NCI-H526 treated with DMSO at 0.1 percent for 48 hours (cell line): ENCODE measurements around the gene FADS2.

Source experiments
- DNase-seq: peaks from one replicate; lab custom pipeline; 2025; lab: John Stamatoyannopoulos, UW

The FADS2 gene

DNA sequence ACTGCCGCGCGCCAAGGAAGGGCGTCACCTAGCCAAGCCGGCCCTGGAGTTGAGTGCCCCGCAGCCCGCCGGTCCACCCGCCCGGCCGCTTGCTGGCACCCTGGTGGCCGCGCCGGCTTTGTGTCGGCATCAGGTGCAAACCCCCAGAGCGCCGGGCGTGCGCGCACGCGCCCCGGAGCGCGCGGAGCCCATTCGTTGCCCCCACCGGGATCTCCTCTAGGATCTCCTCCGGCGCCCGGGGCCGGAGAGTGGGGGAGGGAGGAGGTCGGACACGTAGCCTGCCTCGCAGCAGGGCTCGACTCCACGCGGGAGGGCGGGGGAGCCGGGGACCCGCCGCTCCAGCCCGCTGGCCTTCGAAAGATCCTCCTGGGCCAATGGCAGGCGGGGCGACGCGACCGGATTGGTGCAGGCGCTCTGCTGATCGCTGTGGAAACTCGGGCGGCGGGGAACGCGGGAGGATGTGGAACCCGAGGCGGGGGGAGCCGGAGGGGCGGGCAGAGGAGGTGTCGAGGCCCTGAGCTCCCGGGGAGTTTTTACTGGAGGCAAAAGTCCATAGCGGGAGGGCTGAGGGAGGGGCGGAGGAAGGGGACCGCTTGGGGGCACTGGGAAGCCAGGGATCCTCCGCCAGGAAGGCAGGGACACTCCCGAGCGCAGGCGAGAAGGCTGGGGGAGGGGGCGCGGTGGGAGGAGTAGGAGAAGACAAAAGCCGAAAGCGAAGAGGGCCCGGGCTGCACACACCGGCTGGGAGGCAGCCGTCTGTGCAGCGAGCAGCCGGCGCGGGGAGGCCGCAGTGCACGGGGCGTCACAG is at the start of gene FADS2:
Gene FADS2, plus strand, starts transcription at position 730 of the 808 bp plus-strand sequence. CDS start 91 bp downstream, outside the sequence.
- DNase-seq: peak; percentile 95

DNA sequence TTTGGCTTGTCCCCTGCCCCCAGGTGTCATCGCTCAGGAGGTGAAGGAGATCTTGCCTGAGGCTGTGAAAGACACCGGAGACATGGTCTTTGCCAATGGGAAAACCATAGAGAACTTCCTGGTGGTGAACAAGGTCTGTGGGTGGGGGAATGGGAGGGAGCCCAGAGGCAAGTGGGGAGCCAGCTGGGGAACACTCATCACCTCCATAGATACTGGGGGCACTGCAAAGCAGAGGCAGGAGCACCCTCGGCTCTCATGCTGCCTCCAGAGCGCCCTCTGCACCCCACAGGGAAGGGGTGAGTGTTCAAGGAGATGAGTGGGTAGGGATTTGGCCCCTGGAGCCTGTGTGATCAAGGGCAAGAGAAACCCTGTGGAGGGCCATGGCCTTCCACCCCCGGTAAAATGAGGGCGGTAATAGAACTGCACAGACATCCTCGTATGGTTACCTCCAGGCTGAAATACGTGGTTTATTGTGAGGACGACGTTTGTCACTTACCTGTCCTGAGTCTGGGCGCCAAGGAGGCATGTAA is 49.7 kb upstream of the FADS2 start:
- no peak for DNase-seq

DNA sequence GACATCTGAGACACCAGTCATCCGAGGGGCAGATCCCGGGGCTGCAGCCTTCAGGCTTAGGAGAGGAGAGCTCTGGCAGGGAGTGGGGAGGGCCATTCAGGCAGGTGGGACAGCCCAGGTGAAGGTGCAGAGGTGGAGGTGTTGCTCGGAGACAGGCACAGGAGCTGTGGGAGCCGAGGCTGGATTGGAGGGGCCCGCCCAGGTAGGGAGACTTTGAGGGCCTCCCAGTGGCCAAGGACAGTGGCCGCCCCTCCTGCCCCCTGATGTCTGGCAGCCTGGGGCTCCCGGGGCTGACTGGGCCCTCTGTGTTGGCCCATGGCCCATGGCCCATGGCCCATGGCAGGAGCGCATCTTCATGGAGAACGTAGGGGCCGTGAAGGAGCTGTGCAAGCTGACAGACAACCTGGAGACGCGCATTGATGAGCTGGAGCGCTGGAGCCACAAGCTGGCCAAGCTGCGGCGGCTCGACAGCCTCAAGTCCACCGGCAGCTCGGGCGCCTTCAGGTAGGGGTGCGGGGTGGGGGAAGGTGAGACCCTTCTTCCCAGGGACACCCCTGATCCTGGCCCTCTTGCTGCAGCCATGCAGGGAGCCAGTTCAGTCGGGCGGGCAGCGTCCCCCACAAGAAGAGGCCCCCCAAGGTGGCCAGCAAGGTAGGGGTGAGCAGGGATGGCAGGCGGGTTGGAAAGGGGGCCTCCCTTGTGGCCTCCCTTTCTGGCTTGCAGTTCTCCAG is 49.0 kb upstream of the FADS2 start:
- no peak for DNase-seq

DNA sequence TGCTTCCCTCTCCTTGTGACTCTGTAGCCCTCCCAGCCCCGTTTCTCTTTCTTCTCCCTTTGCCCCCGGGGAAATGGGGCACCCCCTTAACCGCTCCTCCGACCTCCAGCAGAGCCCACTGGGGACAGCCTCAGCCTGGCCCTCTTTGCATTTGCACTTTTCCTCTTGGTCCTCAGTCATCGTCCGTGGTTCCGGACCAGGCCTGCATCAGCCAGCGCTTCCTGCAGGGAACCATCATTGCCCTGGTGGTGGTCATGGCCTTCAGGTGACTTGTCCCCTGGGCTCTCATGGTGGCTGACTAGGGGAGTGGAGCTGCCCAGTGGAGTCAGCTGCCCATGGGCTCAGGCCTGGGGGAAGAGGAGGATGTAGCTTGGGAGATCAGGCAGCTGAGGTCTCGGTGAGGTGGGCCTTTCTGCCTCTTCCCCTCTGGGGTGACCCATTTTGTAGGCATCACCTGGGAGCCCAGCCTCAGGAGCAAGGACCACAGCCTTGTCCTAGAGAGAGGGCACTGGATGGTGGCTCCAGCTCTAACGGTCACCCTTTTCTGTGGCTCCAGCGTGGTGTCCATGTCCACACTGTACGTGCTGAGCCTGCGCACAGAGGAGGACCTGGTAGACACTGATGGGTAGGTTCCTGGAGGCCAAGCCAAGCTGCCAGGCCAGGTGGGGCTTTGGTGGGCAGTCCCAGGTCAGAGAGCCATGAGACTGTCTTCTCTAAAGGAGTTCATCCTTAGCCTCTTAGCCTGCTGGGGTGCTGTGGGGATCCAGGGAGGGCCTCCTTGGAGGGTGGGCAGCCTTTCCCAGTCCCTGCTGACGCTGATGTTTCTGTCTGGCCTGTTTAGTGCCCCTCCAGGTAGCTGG is 48.2 kb upstream of the FADS2 start:
- no peak for DNase-seq

DNA sequence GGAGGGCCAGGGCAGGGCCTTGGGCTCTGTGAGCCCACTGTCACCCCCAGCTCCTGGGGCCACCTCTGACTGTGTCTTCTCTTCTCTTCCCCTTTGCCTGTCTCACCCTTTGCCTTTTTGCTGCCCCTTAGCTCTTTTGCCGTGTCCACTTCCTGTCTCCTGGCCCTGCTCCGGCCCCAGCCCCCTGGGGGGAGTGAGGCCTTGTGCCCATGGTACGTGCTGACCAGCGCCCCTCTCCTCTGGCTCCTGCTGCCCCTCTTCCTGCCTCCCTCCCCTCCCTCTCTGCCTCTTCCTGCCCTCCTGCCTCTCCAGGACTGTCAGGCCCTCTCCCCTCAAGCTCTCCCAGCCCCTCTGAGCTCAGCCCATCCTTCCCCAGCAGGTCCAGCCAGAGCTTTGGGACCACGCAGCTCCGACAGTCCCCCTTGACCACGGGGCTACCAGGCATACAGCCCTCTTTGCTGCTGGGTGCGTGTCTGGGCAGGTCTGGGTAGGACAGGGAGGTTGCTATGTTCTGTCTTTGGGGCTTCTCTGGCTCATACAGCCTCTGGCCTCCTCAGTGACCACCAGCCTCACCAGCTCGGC is 47.4 kb upstream of the FADS2 start:
- no peak for DNase-seq

DNA sequence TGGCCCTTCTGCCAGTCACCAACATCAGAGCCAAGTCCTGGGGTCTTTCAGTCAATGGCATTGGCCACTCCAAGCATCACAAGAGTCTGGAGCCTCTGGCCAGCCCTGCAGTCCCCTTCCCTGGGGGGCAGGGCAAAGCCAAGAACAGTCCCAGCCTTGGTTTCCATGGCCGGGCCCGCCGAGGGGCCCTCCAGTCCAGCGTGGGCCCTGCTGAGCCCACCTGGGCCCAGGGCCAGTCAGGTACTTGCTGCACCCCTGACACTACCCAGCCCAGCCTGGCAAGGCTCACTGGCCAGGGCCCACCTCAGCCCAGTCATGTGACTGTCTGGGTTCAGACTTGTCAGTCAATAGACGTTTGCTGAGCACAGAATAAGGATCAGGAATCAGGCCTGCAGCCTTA is 46.5 kb upstream of the FADS2 start:
- no peak for DNase-seq

DNA sequence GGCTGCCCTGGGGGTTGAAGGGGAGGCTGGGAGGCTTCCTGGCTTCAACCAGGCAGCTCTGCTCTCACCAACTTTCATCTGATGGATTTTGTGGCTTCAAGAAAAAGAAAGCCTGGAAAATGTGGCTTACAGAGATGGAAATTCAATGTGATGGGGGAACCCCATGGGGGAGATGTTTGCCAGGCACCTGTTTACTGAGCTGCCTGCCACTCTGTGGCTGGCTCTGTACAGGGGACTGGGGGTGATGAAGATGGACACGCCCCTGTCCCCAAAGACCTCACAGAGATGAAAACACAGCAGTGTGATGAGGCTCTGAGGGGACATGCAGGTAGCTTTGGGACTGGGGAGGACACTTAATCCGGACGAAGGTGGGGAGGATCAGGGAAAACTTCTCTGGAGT is 45.8 kb upstream of the FADS2 start:
- no peak for DNase-seq

DNA sequence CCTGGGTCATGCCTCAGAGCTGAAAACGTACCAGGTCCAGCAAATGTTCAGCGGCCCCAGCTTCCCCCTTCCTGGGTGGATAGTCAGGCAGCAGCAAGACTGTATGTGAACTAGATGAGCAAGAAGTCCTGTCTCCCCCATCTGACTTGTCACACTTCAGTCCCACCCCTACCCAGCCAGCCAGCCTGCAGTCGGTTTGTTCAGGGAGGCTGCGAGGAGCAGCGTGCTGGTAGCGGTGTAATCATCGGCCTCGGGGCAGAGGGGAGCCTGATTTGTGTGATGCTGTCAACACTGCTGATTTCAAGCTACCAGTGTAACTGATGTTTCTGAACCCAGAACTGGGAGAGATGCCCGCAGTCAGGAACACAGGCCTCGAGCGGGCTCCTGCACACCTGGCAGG is 45.3 kb upstream of the FADS2 start:
- DNase-seq: no peak

DNA sequence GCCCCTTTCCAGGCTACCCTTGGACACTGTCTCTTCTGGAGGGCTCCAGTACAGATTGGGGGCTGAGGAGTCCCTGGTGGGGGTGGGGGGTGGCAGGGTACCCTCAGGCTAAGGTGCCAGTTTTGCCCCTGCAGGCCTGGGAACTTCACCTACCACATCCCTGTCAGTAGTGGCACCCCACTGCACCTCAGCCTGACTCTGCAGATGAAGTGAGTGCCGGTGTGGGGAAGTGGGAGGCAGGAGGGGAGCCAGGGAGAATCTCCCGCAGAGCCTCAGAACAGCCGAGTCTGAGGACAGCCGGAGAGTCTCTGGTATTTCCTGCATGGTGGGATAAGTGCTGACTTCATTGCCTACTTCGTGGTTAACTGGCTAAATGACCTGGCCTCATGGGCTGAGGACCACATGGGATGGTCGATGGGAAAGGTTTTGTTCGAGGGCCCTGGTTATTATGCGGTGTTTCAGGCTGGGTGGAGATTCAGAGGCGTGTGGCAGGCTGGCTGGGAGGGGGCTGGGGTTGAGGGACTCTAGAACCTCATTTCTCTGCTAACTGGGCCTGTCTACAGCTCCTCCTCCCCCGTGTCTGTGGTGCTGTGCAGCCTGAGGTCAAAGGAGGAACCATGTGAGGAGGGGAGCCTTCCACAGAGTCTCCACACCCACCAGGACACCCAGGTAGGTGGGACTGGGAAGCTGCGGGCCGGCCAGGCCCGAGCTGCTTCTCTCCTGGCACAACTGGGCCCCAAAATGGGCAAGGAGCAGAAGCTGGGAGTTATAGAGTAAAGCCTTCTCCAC is 44.2 kb upstream of the FADS2 start:
- no peak for DNase-seq

DNA sequence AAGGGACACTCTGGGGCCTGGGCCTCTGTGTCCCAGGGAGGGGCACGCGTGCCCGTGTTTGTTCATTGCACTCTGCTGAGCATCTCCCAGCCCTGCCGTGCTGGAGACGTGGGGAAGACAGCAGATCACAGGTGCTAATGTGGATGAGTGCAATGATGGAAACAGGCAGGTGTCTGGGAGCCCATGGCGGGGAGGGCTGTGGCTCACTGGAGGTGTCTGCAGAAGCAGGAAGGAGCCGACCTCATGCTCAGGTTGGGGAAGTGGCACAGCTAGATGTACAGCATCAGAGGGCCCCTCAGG is 43.6 kb upstream of the FADS2 start:
- no peak for DNase-seq

DNA sequence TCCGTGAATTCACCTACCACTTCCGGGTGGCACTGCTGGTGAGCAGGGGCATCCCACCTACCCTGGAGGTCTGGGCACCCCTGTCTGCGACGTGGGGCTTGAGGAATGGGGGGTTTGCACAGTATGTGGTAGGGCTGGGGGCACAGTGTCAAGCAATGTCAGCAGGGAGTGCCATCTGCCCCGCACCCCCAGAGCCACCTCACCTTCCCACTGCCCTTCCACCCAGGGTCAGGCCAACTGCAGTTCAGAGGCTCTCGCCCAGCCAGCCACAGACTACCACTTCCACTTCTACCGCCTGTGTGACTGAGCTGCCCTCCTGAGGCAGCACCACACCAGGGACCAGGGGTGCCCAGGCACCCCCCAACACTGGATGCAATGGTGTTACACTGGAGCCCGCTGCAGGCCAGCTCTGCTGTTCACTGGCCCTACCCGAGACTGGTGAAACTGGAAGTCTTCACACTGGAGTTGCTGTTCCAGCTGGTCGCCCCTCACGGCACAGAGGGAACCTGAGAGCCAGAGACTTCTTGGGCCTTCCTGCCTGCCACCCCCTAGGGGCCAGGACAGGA is 42.2 kb upstream of the FADS2 start:
- no peak for DNase-seq

DNA sequence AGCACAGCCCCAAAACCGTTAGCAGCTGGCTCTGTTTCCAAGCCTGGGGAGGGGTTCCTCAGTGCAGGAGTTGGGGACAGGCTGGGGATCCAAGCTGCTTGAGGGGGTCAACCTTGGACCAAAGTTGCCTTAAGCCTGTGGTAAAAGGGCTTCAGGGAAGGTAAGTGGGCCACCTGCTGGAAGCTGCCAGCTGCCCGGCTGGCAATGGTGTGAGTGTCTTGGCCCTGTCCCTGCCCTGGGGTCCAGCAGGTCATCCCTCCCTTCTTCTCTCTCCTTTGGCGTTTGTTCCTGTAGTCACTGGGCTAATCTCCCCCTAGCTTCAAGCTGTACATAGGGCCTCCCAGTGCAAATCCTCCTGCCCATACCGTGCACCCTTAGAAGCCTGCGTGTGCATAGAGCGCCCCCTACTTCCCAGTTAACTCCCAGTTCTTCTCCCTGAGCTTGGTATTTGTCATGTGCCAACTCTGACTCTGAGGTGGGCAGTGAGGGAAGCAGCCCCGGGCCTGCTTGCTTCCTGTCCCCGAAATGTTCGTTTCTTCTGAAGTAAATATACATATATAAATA is 40.1 kb upstream of the FADS2 start:
- peak; percentile 41 for DNase-seq

DNA sequence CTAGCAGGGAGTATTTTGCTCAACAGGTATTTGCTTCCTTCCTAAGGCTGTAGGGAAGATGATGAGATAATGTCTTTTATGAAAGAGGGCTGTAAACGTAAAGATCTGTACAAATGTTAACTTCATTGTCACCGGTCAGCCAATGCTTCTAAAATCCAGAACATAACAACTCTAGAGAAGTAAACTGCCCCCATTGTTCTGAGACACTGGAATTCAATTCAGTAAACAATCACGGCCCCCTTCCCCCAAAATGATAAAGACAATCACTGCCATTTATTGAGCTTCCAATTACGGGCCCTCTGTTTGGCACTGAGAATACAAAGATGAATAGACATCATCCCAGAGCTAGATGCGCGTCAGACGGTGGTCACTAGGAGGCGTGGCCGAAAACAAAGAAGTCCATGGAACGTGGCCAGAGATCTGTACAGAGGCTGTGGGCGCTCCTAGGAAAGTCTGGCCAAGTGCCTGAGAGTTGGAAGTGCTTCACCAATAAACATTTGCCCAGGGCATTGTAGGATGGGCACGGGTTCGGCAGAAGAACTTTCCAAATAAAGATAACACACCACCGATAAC is 36.3 kb upstream of the FADS2 start:
- peak; percentile 31 for DNase-seq

DNA sequence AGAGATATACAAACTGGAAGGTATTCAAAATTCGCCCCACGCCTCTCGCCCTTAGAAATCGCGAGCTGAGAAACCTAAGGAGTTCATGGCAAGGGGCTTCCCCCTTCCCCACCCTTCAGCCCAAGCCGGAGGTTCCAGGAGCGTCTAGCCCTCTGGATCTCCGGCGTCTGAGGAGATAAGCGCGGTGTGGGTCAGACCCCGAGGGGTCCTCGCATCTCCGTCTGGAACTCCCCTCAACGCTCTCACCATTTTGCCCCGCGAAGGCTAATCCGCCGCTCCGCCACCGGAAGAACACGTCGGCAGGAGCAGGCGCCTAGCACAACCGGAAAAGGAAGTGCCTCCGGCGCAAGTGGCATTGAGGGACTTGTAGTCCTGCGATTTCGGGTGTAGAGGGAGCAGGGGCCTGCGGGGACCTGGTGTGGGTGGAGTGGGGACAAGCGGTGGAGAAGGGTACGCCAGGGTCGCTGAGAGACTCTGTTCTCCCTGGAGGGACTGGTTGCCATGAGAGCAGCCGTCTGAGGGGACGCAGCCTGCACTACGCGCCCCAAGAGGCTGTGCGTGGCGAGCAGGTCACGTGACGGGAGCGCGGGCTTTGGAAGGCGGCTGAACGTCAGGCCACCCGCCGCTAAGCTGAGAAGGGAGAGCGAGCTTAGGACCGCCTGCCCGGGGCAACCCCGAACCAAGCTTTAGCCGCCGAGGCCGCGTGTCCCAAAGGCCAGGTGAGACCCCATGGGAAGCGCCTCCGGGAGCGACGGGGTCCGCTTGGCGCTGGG is 35.6 kb upstream of the FADS2 start, which contains the start of the genes FEN1 and TMEM258:
Gene FEN1, plus strand, starts transcription at position 602 of the 773 bp plus-strand sequence. CDS start 2,451 bp downstream, outside the sequence.
Gene TMEM258, minus strand, starts transcription at position 290 of the 773 bp plus-strand sequence. Its CDS starts 41 bp downstream, at position 249.
- peak; percentile 95 for DNase-seq

DNA sequence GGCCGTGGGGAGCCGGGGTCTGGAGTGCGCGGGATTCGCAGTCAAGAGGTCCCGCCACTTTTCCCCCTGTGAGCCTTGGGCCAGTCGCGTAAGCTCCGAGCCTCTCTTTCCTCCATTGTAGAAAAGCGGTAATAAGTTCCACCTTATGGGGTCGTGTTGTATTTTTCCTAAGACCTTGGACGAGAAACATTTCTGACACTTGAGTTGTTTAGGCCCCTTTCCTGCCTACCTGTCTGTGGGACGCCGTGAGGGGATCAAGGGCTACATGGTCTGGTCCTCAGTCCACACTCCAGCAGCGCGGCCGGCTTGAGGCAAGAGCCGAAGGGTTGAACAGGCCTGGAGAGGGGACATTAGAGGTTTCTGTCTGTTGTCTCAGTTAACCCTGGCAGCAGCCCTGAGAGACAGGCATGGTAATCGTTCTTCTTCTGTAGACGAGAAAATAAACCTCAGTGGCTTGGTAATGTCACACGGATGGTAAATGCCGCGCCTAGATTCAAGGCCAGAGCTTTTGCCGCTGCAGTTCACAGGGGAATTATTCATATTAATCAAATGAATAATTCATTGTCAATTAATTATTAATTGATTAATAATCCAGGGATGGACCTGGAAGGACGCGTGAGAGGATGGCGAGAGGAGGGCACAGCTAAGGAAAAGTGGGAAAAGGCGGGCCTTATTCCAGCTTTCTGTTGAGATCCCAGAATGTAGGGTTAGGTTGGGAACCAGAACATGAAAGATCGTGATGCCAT is 34.8 kb upstream of the FADS2 start:
- no peak for DNase-seq

DNA sequence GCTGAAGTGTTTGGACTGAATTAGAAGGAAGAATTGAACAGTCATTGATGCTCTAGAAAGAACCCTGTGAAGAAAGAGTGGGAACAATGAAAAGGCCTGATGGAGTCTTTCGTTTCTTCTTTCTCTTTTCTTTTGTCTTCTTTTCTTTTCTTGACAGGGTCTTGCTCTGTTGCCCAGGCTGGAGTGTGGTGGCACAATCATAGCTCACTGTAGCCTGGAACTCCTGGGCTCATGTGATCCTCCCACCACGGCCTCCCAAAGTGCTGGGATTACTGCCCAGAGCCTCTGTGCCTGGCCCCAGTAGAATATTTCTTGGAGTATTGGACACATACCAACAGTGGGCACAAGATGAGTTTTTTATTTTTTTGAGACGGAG is 34.3 kb upstream of the FADS2 start:
- DNase-seq: no peak

DNA sequence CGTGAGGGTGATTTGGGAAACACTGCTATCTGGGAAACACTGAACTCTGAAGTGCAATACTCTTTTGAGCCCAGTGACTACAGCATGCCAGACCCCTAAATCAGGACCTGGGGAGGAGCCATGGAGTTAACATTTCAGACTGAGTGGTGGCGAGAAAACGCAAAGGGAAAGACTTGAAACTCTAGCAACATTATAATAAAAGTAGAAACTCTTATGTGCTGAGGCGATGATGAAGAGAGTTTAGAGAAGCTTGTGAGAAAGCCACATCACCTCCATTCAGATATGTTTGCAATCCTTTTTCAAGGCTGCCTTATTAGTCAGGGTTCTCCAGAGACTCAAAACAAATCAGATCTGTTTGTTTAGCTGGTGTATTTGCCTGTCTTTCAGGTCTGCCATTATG is 33.5 kb upstream of the FADS2 start:
- no peak for DNase-seq

DNA sequence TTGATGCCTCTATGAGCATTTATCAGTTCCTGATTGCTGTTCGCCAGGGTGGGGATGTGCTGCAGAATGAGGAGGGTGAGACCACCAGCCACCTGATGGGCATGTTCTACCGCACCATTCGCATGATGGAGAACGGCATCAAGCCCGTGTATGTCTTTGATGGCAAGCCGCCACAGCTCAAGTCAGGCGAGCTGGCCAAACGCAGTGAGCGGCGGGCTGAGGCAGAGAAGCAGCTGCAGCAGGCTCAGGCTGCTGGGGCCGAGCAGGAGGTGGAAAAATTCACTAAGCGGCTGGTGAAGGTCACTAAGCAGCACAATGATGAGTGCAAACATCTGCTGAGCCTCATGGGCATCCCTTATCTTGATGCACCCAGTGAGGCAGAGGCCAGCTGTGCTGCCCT is 32.6 kb upstream of the FADS2 start:
- DNase-seq: no peak
